Measurements from ENCODE around the gene KISS1R. TPM values are rescaled to one million over a fixed set of nuclear protein-coding genes. Genes with fewer than 3 reads are reported as not detected.

The KISS1R gene
- total and polyA plus RNA-seq, 2 of the 4 experiments (the other 2 are of a cell fraction) = not detected

DNA sequence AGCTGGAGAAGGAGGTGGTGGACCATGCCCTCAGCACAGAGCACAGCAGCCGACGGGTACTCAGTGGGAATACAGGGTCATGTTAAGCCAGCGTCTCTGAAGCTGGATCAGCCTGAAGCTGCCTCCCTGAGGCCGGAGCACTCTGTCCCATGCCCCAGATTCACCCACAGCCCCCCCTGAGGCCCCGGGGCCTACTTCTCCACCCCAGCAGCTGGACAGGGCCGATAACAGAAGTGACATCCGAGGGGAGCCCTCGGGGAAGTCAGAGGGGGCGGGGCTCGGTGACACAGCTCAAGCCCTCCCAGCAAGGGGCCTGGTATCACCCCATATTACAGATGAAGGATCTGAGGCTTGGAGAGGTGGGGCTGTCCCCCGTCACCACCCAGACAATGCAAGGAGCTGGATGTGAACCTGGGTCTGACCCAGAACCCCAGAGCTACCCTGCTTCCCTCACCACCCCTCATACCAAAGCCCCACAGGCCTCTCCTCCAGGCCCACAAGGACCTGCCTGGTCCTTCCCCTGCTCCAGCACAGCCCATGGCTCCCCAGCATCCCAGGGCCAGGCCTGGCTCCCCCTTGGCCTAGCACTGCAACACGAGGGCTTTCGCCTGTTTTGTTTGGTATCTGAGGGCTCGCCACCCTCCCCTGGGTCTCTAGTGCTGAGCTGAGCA is 9.8 kb upstream of the KISS1R start:
- Histone ChIP-seq H3K9me1 (ENCODE audit: insufficient read depth, low read length) (no peaks in the 10 kb centered on the region), H3K14ac (replicated peaks; ENCODE audit: low read depth, low read length) (no peak overlapping the region), H4K91ac (ENCODE audit: insufficient read depth, low read depth, low read length) (no peak overlapping the region), H3K27me3 (ENCODE audit: control insufficient read depth, insufficient read depth, low read length) (no peaks in the 10 kb centered on the region), H2BK15ac (ENCODE audit: low read depth, low read length) (no peak overlapping the region), H2BK5ac (ENCODE audit: low read depth, low read length, poor library complexity, severe bottlenecking) (no peak overlapping the region), H4K5ac (ENCODE audit: low read depth, low read length) (no peak overlapping the region), H3K4me1 (ENCODE audit: control insufficient read depth, insufficient read depth, low read length) (peaks cover 8% of the 10 kb centered on the region; the same call in 1 of the 2 replicates), H3K18ac (ENCODE audit: low read depth, low read length) (no peak overlapping the region), H3K9ac (ENCODE audit: low read depth, low read length) (no peak overlapping the region), H3K36me3 (ENCODE audit: control insufficient read depth, insufficient read depth, low read length) (peaks cover 5% of the 10 kb centered on the region; the same call in 1 of the 2 replicates), H3K9me3 (ENCODE audit: control insufficient read depth, insufficient read depth, low read length) (no peaks in the 10 kb centered on the region), H3K27ac (ENCODE audit: insufficient read depth, low read length) (no peak overlapping the region), H3K4ac (ENCODE audit: low read depth, low read length) (no peak overlapping the region), H3K4me2 (ENCODE audit: low read depth, low read length) (no peak overlapping the region), H4K20me1 (ENCODE audit: insufficient read depth, low read length) (peaks cover 73% of the 10 kb centered on the region), H3K79me1 (ENCODE audit: low read depth in 1 of 2, low read length in 2 of 2) (peaks cover 16 to 75% of the 10 kb centered on the region in 2 experiments), H2BK20ac (ENCODE audit: low read depth, low read length) (no peak overlapping the region), H3K23ac (ENCODE audit: low read depth, low read length) (no peak overlapping the region), H3K56ac (ENCODE audit: extremely low read depth, insufficient read depth, low read length) (no peak overlapping the region), H2AK9ac (replicated peaks; ENCODE audit: low read depth, low read length, poor library complexity) (no peak overlapping the region), H2AK5ac (ENCODE audit: low read depth, low read length) (no peak overlapping the region), H3K4me3 (ENCODE audit: insufficient read depth, low read depth, low read length) (no peak overlapping the region), H2AFZ (replicated peaks; ENCODE audit: low read length, poor library complexity) (no peak overlapping the region), H4K8ac (ENCODE audit: low read depth in 2 of 2, low read length in 2 of 2) (no peak overlapping the region), H2BK120ac (ENCODE audit: low read depth, low read length) (no peak overlapping the region)
- CTCF ChIA-PET = no interaction called here
- no peak for ATAC-seq (ENCODE audit: low read depth)
- dilution Hi-C loops (cut with HindIII; ENCODE audit: low sequenced_read_pairs, unreplicated experiment) (no loop called here), in situ Hi-C loops (cut with MboI; ENCODE audit: low sequenced_read_pairs) (no loop called here), intact Hi-C loops (cut with micrococcal nuclease) (no loop called here)
- 100% methylated on average over 3 of the region's 14 CpGs; no CpG with 5 or more reads in 1 of the 2 experiments for WGBS, 2 experiments (ENCODE audit: extremely low coverage in 2 of 2, insufficient read length in 1 of 2)
- no peak for DNase-seq
- TF ChIP-seq, protein P1, sequence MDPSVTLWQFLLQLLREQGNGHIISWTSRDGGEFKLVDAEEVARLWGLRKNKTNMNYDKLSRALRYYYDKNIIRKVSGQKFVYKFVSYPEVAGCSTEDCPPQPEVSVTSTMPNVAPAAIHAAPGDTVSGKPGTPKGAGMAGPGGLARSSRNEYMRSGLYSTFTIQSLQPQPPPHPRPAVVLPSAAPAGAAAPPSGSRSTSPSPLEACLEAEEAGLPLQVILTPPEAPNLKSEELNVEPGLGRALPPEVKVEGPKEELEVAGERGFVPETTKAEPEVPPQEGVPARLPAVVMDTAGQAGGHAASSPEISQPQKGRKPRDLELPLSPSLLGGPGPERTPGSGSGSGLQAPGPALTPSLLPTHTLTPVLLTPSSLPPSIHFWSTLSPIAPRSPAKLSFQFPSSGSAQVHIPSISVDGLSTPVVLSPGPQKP (IDR thresholded peaks at IDR 0.05; ENCODE audit: borderline replicate concordance, low read depth, low read length) = no peak
- TF ChIP-seq SMC3 (IDR thresholded peaks at IDR 0.05; ENCODE audit: low read depth, low read length) (no peak), RAD21 (IDR thresholded peaks at IDR 0.05; ENCODE audit: low read length) (no peak), CHD1 (IDR thresholded peaks at IDR 0.05; ENCODE audit: low read depth, low read length) (no peak), CEBPB (IDR thresholded peaks at IDR 0.05; ENCODE audit: low read depth, low read length) (no peak), MXI1 (IDR thresholded peaks at IDR 0.05; ENCODE audit: borderline replicate concordance, low read depth, low read length) (no peak), POLR2A (IDR thresholded peaks at IDR 0.05; ENCODE audit: low read depth, low read length) (no peak), RCOR1 (IDR thresholded peaks at IDR 0.05; ENCODE audit: insufficient replicate concordance, low read length) (no peak), RFX5 (IDR thresholded peaks at IDR 0.05; ENCODE audit: low read depth, low read length) (no peak), NFE2L2 (IDR thresholded peaks at IDR 0.05; ENCODE audit: low read depth, low read length) (no peak), MAFK (IDR thresholded peaks at IDR 0.05; ENCODE audit: low read depth, low read length) (no peak), FOS (IDR thresholded peaks at IDR 0.05; ENCODE audit: low read depth, low read length) (no peak), BHLHE40 (IDR thresholded peaks at IDR 0.05; ENCODE audit: low read depth, low read length) (no peak), MAZ (IDR thresholded peaks at IDR 0.05; ENCODE audit: borderline replicate concordance, low read depth, low read length) (no peak)
- TF ChIP-seq, protein P2, sequence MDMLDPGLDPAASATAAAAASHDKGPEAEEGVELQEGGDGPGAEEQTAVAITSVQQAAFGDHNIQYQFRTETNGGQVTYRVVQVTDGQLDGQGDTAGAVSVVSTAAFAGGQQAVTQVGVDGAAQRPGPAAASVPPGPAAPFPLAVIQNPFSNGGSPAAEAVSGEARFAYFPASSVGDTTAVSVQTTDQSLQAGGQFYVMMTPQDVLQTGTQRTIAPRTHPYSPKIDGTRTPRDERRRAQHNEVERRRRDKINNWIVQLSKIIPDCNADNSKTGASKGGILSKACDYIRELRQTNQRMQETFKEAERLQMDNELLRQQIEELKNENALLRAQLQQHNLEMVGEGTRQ (IDR thresholded peaks at IDR 0.05; ENCODE audit: low read depth, low read length) = no peak
- TF ChIP-seq, protein P3, sequence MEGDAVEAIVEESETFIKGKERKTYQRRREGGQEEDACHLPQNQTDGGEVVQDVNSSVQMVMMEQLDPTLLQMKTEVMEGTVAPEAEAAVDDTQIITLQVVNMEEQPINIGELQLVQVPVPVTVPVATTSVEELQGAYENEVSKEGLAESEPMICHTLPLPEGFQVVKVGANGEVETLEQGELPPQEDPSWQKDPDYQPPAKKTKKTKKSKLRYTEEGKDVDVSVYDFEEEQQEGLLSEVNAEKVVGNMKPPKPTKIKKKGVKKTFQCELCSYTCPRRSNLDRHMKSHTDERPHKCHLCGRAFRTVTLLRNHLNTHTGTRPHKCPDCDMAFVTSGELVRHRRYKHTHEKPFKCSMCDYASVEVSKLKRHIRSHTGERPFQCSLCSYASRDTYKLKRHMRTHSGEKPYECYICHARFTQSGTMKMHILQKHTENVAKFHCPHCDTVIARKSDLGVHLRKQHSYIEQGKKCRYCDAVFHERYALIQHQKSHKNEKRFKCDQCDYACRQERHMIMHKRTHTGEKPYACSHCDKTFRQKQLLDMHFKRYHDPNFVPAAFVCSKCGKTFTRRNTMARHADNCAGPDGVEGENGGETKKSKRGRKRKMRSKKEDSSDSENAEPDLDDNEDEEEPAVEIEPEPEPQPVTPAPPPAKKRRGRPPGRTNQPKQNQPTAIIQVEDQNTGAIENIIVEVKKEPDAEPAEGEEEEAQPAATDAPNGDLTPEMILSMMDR (conservative IDR thresholded peaks at IDR 0.05; ENCODE audit: low read depth, low read length) = no peak
- POLR2A ChIA-PET (ENCODE audit: unreplicated experiment) = no interaction called here
- no TSS peak for BruUV-seq (replicated peaks)

All from IMR-90 (cell line).